Smooth muscle cell of bladder (primary cell): ENCODE results near the gene TMC7. TPM values are rescaled to one million over a fixed set of nuclear protein-coding genes. Genes with fewer than 3 reads are reported as not detected.

Source experiments
- total RNA-seq: library from RNA; depleted of rRNA; stranded (reverse); fragments of >200 nt; gene quantifications from 2 replicates; pipeline ENCODE4 v1.2.3, GENCODE V29; 2014

Gene TMC7
- 0.28 TPM in 2 replicates for total RNA-seq

GRCh38 chr16:18983565-18984434 lies at the start of gene TMC7:
TSS of gene TMC7 (plus strand) at chr16:18983934. CDS start at chr16:18984064, 130 bp downstream.

GRCh38 chr16:19067349-19068236 lies 83.9 kb downstream of the TMC7 start, which contains the start of gene COQ7:
TSS of gene COQ7 (plus strand) at chr16:19067614. CDS start at chr16:19067665, 51 bp downstream.

Other genes with a start within 250 kb of the TMC7 start
- 1,960 and 2,370 TPM in 2 replicates for gene RPS15A, start 193.6 kb upstream of the TMC7 start, total RNA-seq
- gene ARL6IP1, start 182.4 kb upstream of the TMC7 start, total RNA-seq, result 106 and 137 TPM in 2 replicates
- gene SMG1, start 57.5 kb upstream of the TMC7 start, total RNA-seq, result 38.0 and 45.3 TPM in 2 replicates
- gene COQ7, start 83.7 kb downstream of the TMC7 start, total RNA-seq, result 17.4 and 21.1 TPM in 2 replicates
- gene ITPRIPL2, start 130.0 kb downstream of the TMC7 start, total RNA-seq, result 19.6 and 30.2 TPM in 2 replicates
- under 0.01 and 0.18 TPM in 2 replicates for gene SYT17, start 184.3 kb downstream of the TMC7 start, total RNA-seq